Activated T-helper 1 cell treated with anti-CD3 and anti-CD28 coated beads, Interleukin-12 subunit alpha, Interleukin-12 subunit beta, Interleukin-2, Interleukin-4 antibody, amounts not matched to agents 30 ng/mL and 10 ng/mL and 1 ng/mL, durations not matched to agents 14 hours and 24 hours and 36 hours (primary cell): ENCODE measurements around the gene LRP5. TPM values are rescaled to one million over a fixed set of nuclear protein-coding genes. Genes with fewer than 3 reads are reported as not detected.

ENCODE experiments used
- DNase-seq: peaks from one replicate; pipeline ENCODE4 v3.0.0; 2021; ENCODE audit warnings: low spot score
- H3K27ac Mint-ChIP-seq: one replicate; pipeline ENCODE4 v1.8.0; 2021; ENCODE audit warnings: mild to moderate bottlenecking, mixed read lengths
- H3K27me3 Mint-ChIP-seq: one replicate; pipeline ENCODE4 v1.8.0; 2022; ENCODE audit warnings: mild to moderate bottlenecking, moderate library complexity, mixed read lengths; ENCODE audit not compliant: insufficient read depth
- H3K36me3 Mint-ChIP-seq: one replicate; pipeline ENCODE4 v1.8.0; 2021; ENCODE audit warnings: low read depth, mixed read lengths
- H3K4me1 Mint-ChIP-seq: one replicate; pipeline ENCODE4 v1.8.0; 2021; ENCODE audit warnings: low read depth, mixed read lengths
- H3K4me3 Mint-ChIP-seq: one replicate; pipeline ENCODE4 v1.8.0; 2021; ENCODE audit warnings: mild to moderate bottlenecking, moderate library complexity, mixed read lengths
- H3K9me3 Mint-ChIP-seq: one replicate; pipeline ENCODE4 v1.8.0; 2021; ENCODE audit warnings: mixed read lengths
- intact Hi-C: fragments of 100-400 bp; cut with micrococcal nuclease; formaldehyde crosslinking; loops from one replicate; pipeline ENCODE4 v1.15.1; 2024
- total RNA-seq: library from RNA; stranded (reverse); gene quantifications from 2 replicates; pipeline ENCODE4 v1.2.3, GENCODE V29; 2022

The LRP5 gene
- total RNA-seq, 1 donor from 2014 or later, result 23.9 TPM

GRCh38 chr11:68380786-68381622 is 68.6 kb downstream of the LRP5 start:
- intact Hi-C loops, result loop anchor here (5.0 kb wide), 1 partner anchor 69 kb away; the partner anchor contains the start of gene LRP5
- no peaks in the 10 kb centered on the region for H3K9me3 Mint-ChIP-seq
- H3K36me3 Mint-ChIP-seq, result no peaks in the 10 kb centered on the region
- peaks cover 29% of the 10 kb centered on the region for H3K4me1 Mint-ChIP-seq
- DNase-seq, result no peak
- H3K27me3 Mint-ChIP-seq, result no peaks in the 10 kb centered on the region
- H3K27ac Mint-ChIP-seq, result peak overlapping the region; percentile 71
- H3K4me3 Mint-ChIP-seq, result peak overlapping the region; percentile 65

GRCh38 chr11:68381716-68382115 is 69.3 kb downstream of the LRP5 start:
- no peaks in the 10 kb centered on the region for H3K9me3 Mint-ChIP-seq
- intact Hi-C loops, result loop anchor here (5.0 kb wide), 1 partner anchor 69 kb away; the partner anchor contains the start of gene LRP5
- no peak for DNase-seq
- no peak overlapping the region for H3K4me3 Mint-ChIP-seq
- no peak overlapping the region for H3K27ac Mint-ChIP-seq
- H3K4me1 Mint-ChIP-seq, result peaks cover 29% of the 10 kb centered on the region
- H3K27me3 Mint-ChIP-seq, result no peaks in the 10 kb centered on the region
- no peaks in the 10 kb centered on the region for H3K36me3 Mint-ChIP-seq

- no peak overlapping the region for H3K27ac Mint-ChIP-seq
- peaks cover 29% of the 10 kb centered on the region for H3K4me1 Mint-ChIP-seq
- no peaks in the 10 kb centered on the region for H3K27me3 Mint-ChIP-seq
- no peaks in the 10 kb centered on the region for H3K9me3 Mint-ChIP-seq
- H3K36me3 Mint-ChIP-seq, result no peaks in the 10 kb centered on the region
- H3K4me3 Mint-ChIP-seq, result no peak overlapping the region
- DNase-seq, result no peak
- intact Hi-C loops, result loop anchor here (5.0 kb wide), 1 partner anchor 70 kb away; the partner anchor contains the start of gene LRP5
These were observed 70.1 kb downstream of the LRP5 start for GRCh38 chr11:68382358-68382998.

- Mint-ChIP-seq H3K27ac (no peak overlapping the region), H3K9me3 (no peaks in the 10 kb centered on the region), H3K4me3 (no peak overlapping the region), H3K27me3 (no peaks in the 10 kb centered on the region), H3K36me3 (no peaks in the 10 kb centered on the region), H3K4me1 (peaks cover 29% of the 10 kb centered on the region)
- intact Hi-C loops, result loop anchor here (1.0 to 5.0 kb wide), 2 partner anchors 72 to 127 kb away; partner anchors contain the start of gene LRP5
- peak; percentile 45 for DNase-seq
These were observed 71.6 kb downstream of the LRP5 start for GRCh38 chr11:68383976-68384501.

- H3K36me3 Mint-ChIP-seq, result no peaks in the 10 kb centered on the region
- no peak overlapping the region for H3K27ac Mint-ChIP-seq
These were observed 72.2 kb downstream of the LRP5 start for GRCh38 chr11:68384530-68385081.

GRCh38 chr11:68385128-68385527 is 72.7 kb downstream of the LRP5 start:
- Mint-ChIP-seq H3K4me3 (no peak overlapping the region), H3K4me1 (peaks cover 19% of the 10 kb centered on the region), H3K27me3 (no peaks in the 10 kb centered on the region), H3K36me3 (no peaks in the 10 kb centered on the region), H3K9me3 (no peaks in the 10 kb centered on the region), H3K27ac (no peak overlapping the region)
- intact Hi-C loops, result no loop called here
- DNase-seq, result no peak

More at GRCh38 chr11:68384530-68385081, 72.2 kb downstream of the LRP5 start:
- no peak for DNase-seq
- Mint-ChIP-seq H3K4me3 (no peak overlapping the region), H3K27me3 (no peaks in the 10 kb centered on the region), H3K4me1 (peaks cover 24% of the 10 kb centered on the region), H3K9me3 (no peaks in the 10 kb centered on the region)
- intact Hi-C loops, result loop anchor here (1.0 to 5.0 kb wide), 2 partner anchors 72 to 127 kb away; partner anchors contain the start of gene LRP5

GRCh38 chr11:68386331-68386978 is 74.1 kb downstream of the LRP5 start:
- intact Hi-C loops, result no loop called here
- H3K27me3 Mint-ChIP-seq, result no peaks in the 10 kb centered on the region
- no peak overlapping the region for H3K4me3 Mint-ChIP-seq
- peaks cover 6% of the 10 kb centered on the region for H3K4me1 Mint-ChIP-seq
- no peak overlapping the region for H3K27ac Mint-ChIP-seq
- DNase-seq, result no peak
- H3K9me3 Mint-ChIP-seq, result no peaks in the 10 kb centered on the region
- H3K36me3 Mint-ChIP-seq, result peaks cover 4% of the 10 kb centered on the region

- Mint-ChIP-seq H3K27me3 (no peaks in the 10 kb centered on the region), H3K4me1 (no peaks in the 10 kb centered on the region), H3K4me3 (no peak overlapping the region), H3K36me3 (peaks cover 5% of the 10 kb centered on the region), H3K9me3 (no peaks in the 10 kb centered on the region), H3K27ac (no peak overlapping the region)
- intact Hi-C loops, result no loop called here
- DNase-seq, result no peak
These were observed 75.4 kb downstream of the LRP5 start for GRCh38 chr11:68387840-68388239.

- no peaks in the 10 kb centered on the region for H3K27me3 Mint-ChIP-seq
- intact Hi-C loops, result no loop called here
- no peaks in the 10 kb centered on the region for H3K4me1 Mint-ChIP-seq
- no peaks in the 10 kb centered on the region for H3K9me3 Mint-ChIP-seq
- peaks cover 5% of the 10 kb centered on the region for H3K36me3 Mint-ChIP-seq
- H3K27ac Mint-ChIP-seq, result no peak overlapping the region
- DNase-seq, result no peak
- H3K4me3 Mint-ChIP-seq, result no peak overlapping the region
These were observed 76.3 kb downstream of the LRP5 start for GRCh38 chr11:68388595-68389198.

GRCh38 chr11:68390315-68390714 is 77.9 kb downstream of the LRP5 start:
- H3K27me3 Mint-ChIP-seq, result no peaks in the 10 kb centered on the region
- H3K36me3 Mint-ChIP-seq, result peaks cover 7% of the 10 kb centered on the region

GRCh38 chr11:68392822-68393221 is 80.4 kb downstream of the LRP5 start:
- Mint-ChIP-seq H3K27me3 (no peaks in the 10 kb centered on the region), H3K4me3 (no peak overlapping the region), H3K36me3 (peaks cover 7% of the 10 kb centered on the region), H3K27ac (no peak overlapping the region), H3K4me1 (no peaks in the 10 kb centered on the region), H3K9me3 (no peaks in the 10 kb centered on the region)
- DNase-seq, result no peak
- intact Hi-C loops, result no loop called here

More at GRCh38 chr11:68390315-68390714, 77.9 kb downstream of the LRP5 start:
- H3K27ac Mint-ChIP-seq, result no peak overlapping the region
- intact Hi-C loops, result no loop called here
- DNase-seq, result no peak
- no peak overlapping the region for H3K4me3 Mint-ChIP-seq
- H3K4me1 Mint-ChIP-seq, result no peaks in the 10 kb centered on the region
- no peaks in the 10 kb centered on the region for H3K9me3 Mint-ChIP-seq

GRCh38 chr11:68396516-68396915 is 84.1 kb downstream of the LRP5 start:
- DNase-seq, result no peak
- Mint-ChIP-seq H3K4me3 (no peak overlapping the region), H3K27me3 (no peaks in the 10 kb centered on the region), H3K27ac (no peak overlapping the region), H3K9me3 (no peaks in the 10 kb centered on the region), H3K36me3 (peaks cover 3% of the 10 kb centered on the region), H3K4me1 (no peaks in the 10 kb centered on the region)
- intact Hi-C loops, result no loop called here
